ENCODE measurements around the gene DOCK6. TPM values are rescaled to one million over a fixed set of nuclear protein-coding genes. Genes with fewer than 3 reads are reported as not detected.

DOCK6 gene
- total RNA-seq, 1 experiment from 2014 or later, result 57.9 TPM

DNA sequence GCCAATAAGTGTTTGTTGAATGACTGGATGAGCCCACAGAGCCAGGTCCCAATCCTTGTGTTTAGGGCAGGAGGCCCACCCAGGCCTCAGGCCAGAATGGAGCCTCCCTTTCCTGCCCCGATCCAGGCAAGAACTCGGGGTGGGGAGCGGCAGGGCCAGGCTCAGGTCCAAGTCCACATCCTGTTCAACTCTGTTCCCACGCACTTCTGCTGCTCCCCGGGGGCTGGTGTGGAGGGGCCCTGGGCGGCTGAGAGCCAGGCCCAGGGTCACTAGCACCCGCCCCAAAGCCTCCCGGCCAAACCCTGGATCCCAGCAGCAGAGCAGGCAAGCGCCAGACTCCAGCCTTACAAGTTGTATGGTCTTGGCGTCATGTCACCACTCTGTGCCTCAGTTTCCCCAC, 14.9 kb downstream of the DOCK6 start:
- Histone ChIP-seq H3K23ac (ENCODE audit: insufficient read length, low read depth, low read length) (no peak overlapping the region), H2BK15ac (ENCODE audit: low read depth, low read length) (no peak overlapping the region), H2BK12ac (ENCODE audit: insufficient read length, low read depth, low read length) (no peak overlapping the region), H4K91ac (ENCODE audit: insufficient read length, low read depth, low read length) (no peak overlapping the region), H3K79me1 (ENCODE audit: insufficient read depth, low read depth, low read length, poor library complexity, severe bottlenecking) (no peaks in the 10 kb centered on the region), H3K14ac (ENCODE audit: insufficient read depth, low read length) (no peak overlapping the region), H2BK5ac (ENCODE audit: insufficient read length, low read length) (no peak overlapping the region), H3K23me2 (ENCODE audit: insufficient read length, low read depth, low read length, poor library complexity, severe bottlenecking) (no peaks in the 10 kb centered on the region), H4K20me1 (ENCODE audit: control insufficient read depth, insufficient read depth, insufficient read length) (peaks cover 2% of the 10 kb centered on the region), H3K9me3 (ENCODE audit: control insufficient read depth, low read depth, low read length) (no peaks in the 10 kb centered on the region), H2BK120ac (ENCODE audit: low read depth, low read length, poor library complexity, severe bottlenecking) (no peak overlapping the region), H2AK5ac (ENCODE audit: insufficient read length, low read length) (no peak overlapping the region), H2AFZ (ENCODE audit: low read length) (no peak overlapping the region), H3K18ac (ENCODE audit: insufficient read length, low read depth, low read length) (no peak overlapping the region), H3K9ac (ENCODE audit: extremely low read depth, insufficient read length, low read length) (no peak overlapping the region), H4K5ac (ENCODE audit: insufficient read length, low read depth, low read length) (no peak overlapping the region), H2BK20ac (ENCODE audit: low read depth, low read length, poor library complexity, severe bottlenecking) (no peak overlapping the region), H3K79me2 (ENCODE audit: insufficient read depth, low read length) (no peaks in the 10 kb centered on the region), H3K27me3 (ENCODE audit: insufficient read depth, low read length) (no peaks in the 10 kb centered on the region), H3K56ac (ENCODE audit: insufficient read length, low read depth, low read length) (no peak overlapping the region), H3K4ac (ENCODE audit: low read depth, low read length) (no peak overlapping the region), H3K4me1 (ENCODE audit: insufficient read depth, low read length) (no peaks in the 10 kb centered on the region), H3K27ac (ENCODE audit: insufficient read length, low read depth, low read length) (no peak overlapping the region), H3K4me2 (ENCODE audit: insufficient read depth, insufficient read length, low read length) (no peak overlapping the region), H4K8ac (replicated peaks; ENCODE audit: insufficient read length, low read depth, low read length) (no peak overlapping the region), H3T11ph (ENCODE audit: low read length) (no peak overlapping the region)
- Mint-ChIP-seq H3K36me3 (ENCODE audit: insufficient read depth in 1 of 3, low read depth in 3 of 3) (peaks cover 14 to 47% (median 43%) of the 10 kb centered on the region in 3 experiments), H3K27me3 (ENCODE audit: low read depth) (peaks cover 3% of the 10 kb centered on the region; the same call in 1 of the 2 replicates), H3K4me1 (peaks cover 0 to 5% of the 10 kb centered on the region in 2 experiments; a peak in 3 of 4 replicates), H3K27ac (no peak overlapping the region), H3K9me3 (no peaks in the 10 kb centered on the region), H3K4me3 (no peak overlapping the region)
- TF ChIP-seq, protein P1, sequence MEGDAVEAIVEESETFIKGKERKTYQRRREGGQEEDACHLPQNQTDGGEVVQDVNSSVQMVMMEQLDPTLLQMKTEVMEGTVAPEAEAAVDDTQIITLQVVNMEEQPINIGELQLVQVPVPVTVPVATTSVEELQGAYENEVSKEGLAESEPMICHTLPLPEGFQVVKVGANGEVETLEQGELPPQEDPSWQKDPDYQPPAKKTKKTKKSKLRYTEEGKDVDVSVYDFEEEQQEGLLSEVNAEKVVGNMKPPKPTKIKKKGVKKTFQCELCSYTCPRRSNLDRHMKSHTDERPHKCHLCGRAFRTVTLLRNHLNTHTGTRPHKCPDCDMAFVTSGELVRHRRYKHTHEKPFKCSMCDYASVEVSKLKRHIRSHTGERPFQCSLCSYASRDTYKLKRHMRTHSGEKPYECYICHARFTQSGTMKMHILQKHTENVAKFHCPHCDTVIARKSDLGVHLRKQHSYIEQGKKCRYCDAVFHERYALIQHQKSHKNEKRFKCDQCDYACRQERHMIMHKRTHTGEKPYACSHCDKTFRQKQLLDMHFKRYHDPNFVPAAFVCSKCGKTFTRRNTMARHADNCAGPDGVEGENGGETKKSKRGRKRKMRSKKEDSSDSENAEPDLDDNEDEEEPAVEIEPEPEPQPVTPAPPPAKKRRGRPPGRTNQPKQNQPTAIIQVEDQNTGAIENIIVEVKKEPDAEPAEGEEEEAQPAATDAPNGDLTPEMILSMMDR (conservative IDR thresholded peaks at IDR 0.05), result no peak
- no peak for DNase-seq
- WGBS (ENCODE audit: extremely low coverage, insufficient read length, low lambda C conversion rate), result no CpG with 5 or more reads among the region's 10 CpGs

Data from H9 (cell line).